ENCODE results near the gene BRPF3.
"Not testable (repeated sequence)": the region's sequence is repeated elsewhere in the genome, so short reads cannot be mapped to it uniquely, and the experiment has no call there.

The BRPF3 gene

GRCh38 chr6:36216559-36216958 is 20.0 kb downstream of the BRPF3 start:
- Mint-ChIP-seq H3K4me1 (peaks cover 5% of the 10 kb centered on the region), H3K27ac (no peak overlapping the region)
- no peak for ATAC-seq

GRCh38 chr6:36217188-36217587 is 20.6 kb downstream of the BRPF3 start:
- peaks cover 70% of the 10 kb centered on the region for H3K36me3 Mint-ChIP-seq
- peaks cover 5% of the 10 kb centered on the region for H3K4me1 Mint-ChIP-seq
- no peak overlapping the region for H3K4me3 Mint-ChIP-seq
- no peaks in the 10 kb centered on the region for H3K9me3 Mint-ChIP-seq
- DNase-seq (ENCODE audit: low spot score in 2 of 2) (no peak), ATAC-seq (no peak)
- H3K27ac Mint-ChIP-seq, result peak overlapping the region; percentile 7

More at GRCh38 chr6:36216559-36216958, 20.0 kb downstream of the BRPF3 start:
- no peak for DNase-seq (ENCODE audit: low spot score in 2 of 2)
- peaks cover 70% of the 10 kb centered on the region for H3K36me3 Mint-ChIP-seq
- no peaks in the 10 kb centered on the region for H3K9me3 Mint-ChIP-seq
- no peak overlapping the region for H3K4me3 Mint-ChIP-seq

DNA sequence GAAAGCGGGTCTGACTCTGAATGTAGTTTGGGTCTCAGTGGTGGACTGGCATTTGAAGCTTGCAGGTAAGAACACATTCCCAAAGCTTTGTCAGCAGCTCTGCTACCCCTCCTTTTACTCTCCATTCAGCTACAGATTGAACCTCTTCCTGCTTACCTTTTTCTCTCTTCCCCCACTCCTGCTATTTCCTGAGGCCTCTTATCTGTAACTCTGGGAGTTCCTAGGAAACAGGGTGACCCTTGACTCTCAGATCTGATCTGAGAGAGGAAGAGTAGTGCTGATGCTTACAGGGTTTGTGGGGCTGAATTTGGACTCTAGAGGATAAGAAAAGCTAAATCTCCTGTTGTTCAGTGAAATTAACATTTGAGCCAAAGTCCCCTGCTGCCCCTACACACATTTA is 21.4 kb downstream of the BRPF3 start:
- Mint-ChIP-seq H3K4me1 (peaks cover 5% of the 10 kb centered on the region), H3K9me3 (no peaks in the 10 kb centered on the region), H3K4me3 (no peak overlapping the region), H3K36me3 (peaks cover 69% of the 10 kb centered on the region), H3K27ac (peak overlapping the region; percentile 7)
- ATAC-seq, result no peak
- no peak for DNase-seq (ENCODE audit: low spot score in 2 of 2)

DNA sequence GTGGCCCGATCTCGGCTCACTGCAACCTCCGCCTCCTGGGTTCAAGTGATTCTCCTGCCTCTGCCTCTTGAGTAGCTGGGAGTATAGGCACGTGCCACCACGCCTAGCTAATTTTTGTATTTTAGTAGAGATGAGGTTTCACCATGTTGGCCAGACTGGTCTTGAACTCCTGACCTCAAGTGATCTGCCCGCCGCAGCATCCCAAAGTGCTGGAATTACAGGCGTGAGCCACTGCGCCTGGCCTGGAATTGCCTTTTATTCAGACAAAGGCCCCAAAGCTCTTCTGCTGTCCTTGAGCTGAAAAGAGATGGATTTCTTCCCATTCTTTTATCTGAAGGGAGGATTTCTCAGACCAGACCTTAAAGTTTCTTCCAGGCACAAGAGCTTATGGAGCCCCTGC is 22.0 kb downstream of the BRPF3 start:
- not testable (repeated sequence) for ATAC-seq; H3K27ac Mint-ChIP-seq; H3K4me3 Mint-ChIP-seq; H3K9me3 Mint-ChIP-seq; H3K4me1 Mint-ChIP-seq; DNase-seq (ENCODE audit: low spot score in 2 of 2)
- peaks cover 69% of the 10 kb centered on the region for H3K36me3 Mint-ChIP-seq

GRCh38 chr6:36219081-36219480 is 22.5 kb downstream of the BRPF3 start:
- H3K4me1 Mint-ChIP-seq, result peaks cover 5% of the 10 kb centered on the region
- no peaks in the 10 kb centered on the region for H3K9me3 Mint-ChIP-seq
- peaks cover 69% of the 10 kb centered on the region for H3K36me3 Mint-ChIP-seq
- DNase-seq (ENCODE audit: low spot score in 2 of 2), result no peak
- ATAC-seq, result no peak
- H3K27ac Mint-ChIP-seq, result no peak overlapping the region
- no peak overlapping the region for H3K4me3 Mint-ChIP-seq

GRCh38 chr6:36220226-36220625 is 23.7 kb downstream of the BRPF3 start:
- no peak for ATAC-seq
- DNase-seq (ENCODE audit: low spot score in 2 of 2), result no peak

GRCh38 chr6:36221674-36222073 is 25.1 kb downstream of the BRPF3 start:
- Mint-ChIP-seq H3K4me3 (no peak overlapping the region), H3K36me3 (peaks cover 74% of the 10 kb centered on the region), H3K27ac (no peak overlapping the region), H3K4me1 (peaks cover 5% of the 10 kb centered on the region), H3K9me3 (no peaks in the 10 kb centered on the region)
- ATAC-seq, result no peak
- no peak for DNase-seq (ENCODE audit: low spot score in 2 of 2)

More at GRCh38 chr6:36220226-36220625, 23.7 kb downstream of the BRPF3 start:
- Mint-ChIP-seq H3K36me3 (peaks cover 69% of the 10 kb centered on the region), H3K27ac (no peak overlapping the region), H3K4me3 (no peak overlapping the region), H3K4me1 (peaks cover 5% of the 10 kb centered on the region), H3K9me3 (no peaks in the 10 kb centered on the region)

DNA sequence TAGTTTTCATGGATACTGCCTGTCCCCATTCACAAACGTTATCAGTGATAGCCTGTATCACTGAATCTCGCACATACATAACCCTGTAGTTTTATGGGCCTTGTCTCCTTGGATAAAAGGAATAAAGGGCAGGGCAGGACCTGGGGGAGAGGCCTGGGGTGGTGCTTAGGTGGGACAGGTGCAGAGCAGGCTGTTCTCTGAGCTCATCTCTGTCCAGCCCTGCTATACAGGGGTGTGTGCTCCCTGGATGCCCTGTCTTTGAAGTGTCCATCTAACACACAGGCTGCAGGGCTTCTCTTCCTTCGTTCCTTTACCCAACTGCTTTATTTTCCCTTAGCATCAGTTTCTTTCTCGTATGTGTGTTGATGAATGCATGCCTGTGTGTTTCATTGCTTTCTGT is 26.4 kb downstream of the BRPF3 start:
- no peak for DNase-seq (ENCODE audit: low spot score in 2 of 2)
- Mint-ChIP-seq H3K36me3 (peaks cover 80% of the 10 kb centered on the region), H3K9me3 (no peaks in the 10 kb centered on the region), H3K4me3 (no peak overlapping the region), H3K4me1 (no peaks in the 10 kb centered on the region), H3K27ac (no peak overlapping the region)
- ATAC-seq, result no peak

DNA sequence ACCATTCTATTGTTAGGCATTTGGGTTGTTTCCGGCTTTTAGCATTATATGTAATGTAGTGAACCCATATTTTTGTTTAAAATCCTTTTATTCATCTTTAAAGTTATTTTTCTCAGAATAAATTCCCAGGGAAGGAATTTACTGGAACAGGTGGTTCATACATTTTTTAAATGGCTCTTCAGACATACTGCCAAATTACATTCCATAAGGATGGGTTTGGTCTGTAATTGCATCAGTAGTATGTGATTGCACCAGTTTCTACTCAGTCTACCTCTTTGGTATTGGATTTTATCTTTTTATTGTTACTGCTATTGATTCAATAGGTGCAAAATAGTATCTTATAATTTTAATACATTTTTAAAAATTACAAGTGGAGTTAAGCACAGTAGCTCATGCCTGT is 27.2 kb downstream of the BRPF3 start:
- DNase-seq (ENCODE audit: low spot score in 2 of 2) (no peak), ATAC-seq (no peak)
- H3K36me3 Mint-ChIP-seq, result peaks cover 72% of the 10 kb centered on the region
- no peaks in the 10 kb centered on the region for H3K9me3 Mint-ChIP-seq
- H3K4me1 Mint-ChIP-seq, result no peaks in the 10 kb centered on the region
- no peak overlapping the region for H3K27ac Mint-ChIP-seq
- H3K4me3 Mint-ChIP-seq, result no peak overlapping the region

DNA sequence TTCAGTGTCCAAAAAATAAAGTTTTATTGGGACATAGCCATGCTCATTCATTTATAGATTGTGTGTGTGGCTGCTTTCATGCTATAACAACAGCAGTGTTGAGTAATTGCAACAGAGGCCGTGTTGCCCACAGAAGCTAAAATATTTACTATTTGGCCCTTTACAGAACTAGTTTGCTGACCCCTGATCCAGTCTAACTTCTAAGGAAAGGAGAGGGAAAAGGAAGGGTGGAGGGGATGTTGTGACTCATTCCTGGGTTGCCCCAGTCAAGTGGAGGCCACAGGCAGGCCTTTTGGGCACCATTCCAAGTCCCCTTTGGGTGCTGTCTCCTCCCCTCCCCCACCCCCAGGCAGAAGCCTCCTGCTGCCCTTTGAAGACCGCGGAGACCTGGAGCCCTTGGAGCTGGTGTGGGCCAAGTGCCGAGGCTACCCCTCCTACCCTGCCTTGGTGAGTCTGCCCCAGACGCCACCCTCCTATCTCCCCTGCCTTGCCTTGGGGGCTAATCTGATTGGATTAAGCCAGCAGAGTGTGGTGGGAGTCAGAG is 28.4 kb downstream of the BRPF3 start:
- no peak overlapping the region for H3K4me3 Mint-ChIP-seq
- H3K4me1 Mint-ChIP-seq, result no peaks in the 10 kb centered on the region
- no peak overlapping the region for H3K27ac Mint-ChIP-seq
- no peak for ATAC-seq
- DNase-seq (ENCODE audit: low spot score in 2 of 2), result no peak
- H3K9me3 Mint-ChIP-seq, result no peaks in the 10 kb centered on the region
- peaks cover 71% of the 10 kb centered on the region for H3K36me3 Mint-ChIP-seq

DNA sequence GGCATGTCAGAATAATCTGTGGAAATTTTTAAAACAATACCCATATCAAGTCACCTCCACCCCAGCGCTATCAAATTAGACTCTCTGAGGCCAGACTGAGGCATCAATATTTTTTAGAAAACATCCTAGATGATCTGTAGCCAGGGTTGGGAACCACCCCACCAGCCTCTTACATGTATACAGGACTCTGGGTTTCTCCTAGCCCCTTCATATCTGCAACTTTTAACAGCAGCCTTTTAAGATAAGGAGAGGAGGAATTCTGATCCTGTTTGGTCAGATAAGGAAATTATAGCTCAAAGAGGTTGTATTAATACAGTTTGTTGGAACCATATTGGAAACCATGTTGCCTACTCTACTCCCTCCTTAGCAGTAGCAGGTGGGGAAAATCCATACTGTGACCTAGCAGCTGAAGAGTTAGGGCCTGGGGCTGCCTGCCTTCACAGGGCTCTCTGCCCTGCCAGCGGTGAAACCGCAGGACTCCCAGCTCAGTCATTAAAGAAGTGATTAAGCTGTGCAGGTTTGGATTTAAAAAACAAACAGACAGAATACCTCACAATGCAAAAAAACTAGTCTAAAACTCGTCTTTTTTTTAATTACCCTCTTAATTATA is 30.0 kb downstream of the BRPF3 start:
- H3K36me3 Mint-ChIP-seq, result peaks cover 75% of the 10 kb centered on the region

GRCh38 chr6:36227379-36228228 is 31.1 kb downstream of the BRPF3 start:
- no peak overlapping the region for H3K27ac Mint-ChIP-seq
- DNase-seq (ENCODE audit: low spot score in 2 of 2), result no peak
- no peaks in the 10 kb centered on the region for H3K9me3 Mint-ChIP-seq
- no peaks in the 10 kb centered on the region for H3K4me1 Mint-ChIP-seq
- peaks cover 71% of the 10 kb centered on the region for H3K36me3 Mint-ChIP-seq
- H3K4me3 Mint-ChIP-seq, result no peak overlapping the region
- ATAC-seq, result no peak

More for the DNA sequence above, 30.0 kb downstream of the BRPF3 start:
- ATAC-seq (no peak), DNase-seq (ENCODE audit: low spot score in 2 of 2) (no peak)
- Mint-ChIP-seq H3K4me1 (no peaks in the 10 kb centered on the region), H3K27ac (no peak overlapping the region), H3K4me3 (no peak overlapping the region), H3K9me3 (no peaks in the 10 kb centered on the region)

DNA sequence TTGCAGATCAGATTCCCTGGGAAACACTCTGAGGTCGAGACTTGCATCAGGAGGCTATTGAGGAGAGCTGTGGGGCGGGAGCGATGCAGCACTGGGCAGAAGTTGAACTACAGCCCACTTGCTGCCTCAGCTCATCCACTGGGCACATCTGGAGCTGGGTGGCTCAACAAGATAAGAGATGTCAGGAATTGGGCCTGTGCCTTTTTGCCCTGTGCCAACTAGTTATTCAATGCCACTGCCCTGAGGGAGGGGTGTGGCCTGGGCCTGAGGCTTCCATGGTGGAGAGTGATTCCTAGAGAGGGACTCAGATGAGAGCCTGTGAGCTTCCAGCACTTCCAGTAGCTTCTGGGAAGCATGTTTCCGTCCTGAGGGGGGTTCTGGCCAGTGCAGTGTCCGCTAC is 32.7 kb downstream of the BRPF3 start:
- no peaks in the 10 kb centered on the region for H3K9me3 Mint-ChIP-seq
- peaks cover 61% of the 10 kb centered on the region for H3K36me3 Mint-ChIP-seq

DNA sequence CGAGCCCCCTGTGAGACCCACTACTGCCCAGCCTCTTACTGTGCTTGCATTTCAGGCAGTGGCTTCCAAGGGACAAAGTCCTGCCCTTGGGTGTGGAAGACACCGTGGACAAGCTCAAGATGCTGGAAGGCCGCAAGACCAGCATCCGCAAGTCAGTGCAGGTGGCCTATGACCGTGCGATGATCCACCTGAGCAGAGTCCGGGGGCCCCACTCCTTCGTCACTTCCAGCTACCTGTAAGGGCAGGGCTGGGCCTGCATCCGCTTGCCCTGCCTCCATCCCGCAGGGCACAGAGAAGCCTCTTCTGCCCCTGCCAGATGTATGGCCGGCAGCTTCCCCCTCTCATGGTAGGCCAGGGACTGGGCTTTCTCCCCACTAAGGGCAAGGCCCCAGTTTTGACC is 33.8 kb downstream of the BRPF3 start:
- ATAC-seq (peak; percentile 11), DNase-seq (ENCODE audit: low spot score in 2 of 2) (no peak)
- H3K36me3 Mint-ChIP-seq, result peaks cover 49% of the 10 kb centered on the region
- no peak overlapping the region for H3K27ac Mint-ChIP-seq
- H3K4me1 Mint-ChIP-seq, result peaks cover 8% of the 10 kb centered on the region
- H3K9me3 Mint-ChIP-seq, result no peaks in the 10 kb centered on the region
- H3K4me3 Mint-ChIP-seq, result no peak overlapping the region

More for the DNA sequence above, 32.7 kb downstream of the BRPF3 start:
- H3K4me3 Mint-ChIP-seq, result no peak overlapping the region
- H3K27ac Mint-ChIP-seq, result peak overlapping the region; percentile 72
- peaks cover under 1% of the 10 kb centered on the region for H3K4me1 Mint-ChIP-seq
- ATAC-seq (no peak), DNase-seq (ENCODE audit: low spot score in 2 of 2) (no peak)

- Mint-ChIP-seq H3K36me3 (peaks cover 31% of the 10 kb centered on the region), H3K27ac (no peak overlapping the region), H3K4me1 (peaks cover 11% of the 10 kb centered on the region), H3K9me3 (no peaks in the 10 kb centered on the region), H3K4me3 (no peak overlapping the region)
- DNase-seq (ENCODE audit: low spot score in 2 of 2), result no peak
- ATAC-seq, result no peak
These were observed 35.6 kb downstream of the BRPF3 start for GRCh38 chr6:36232172-36232571.

- Mint-ChIP-seq H3K36me3 (peaks cover 23% of the 10 kb centered on the region), H3K4me3 (no peak overlapping the region), H3K9me3 (no peaks in the 10 kb centered on the region), H3K27ac (no peak overlapping the region), H3K4me1 (peaks cover 11% of the 10 kb centered on the region)
- ATAC-seq (peak; percentile 49), DNase-seq (ENCODE audit: low spot score in 2 of 2) (no peak)
These were observed 38.8 kb downstream of the BRPF3 start for GRCh38 chr6:36235309-36235708.
